SH-SY5Y (cell line): ENCODE data around the gene PYGB.

Experiments used
- GATA2 ChIP-seq: IDR thresholded peaks from 2 replicates; pipeline ENCODE4 v1.6.1; 2011; ENCODE audit warnings: mild to moderate bottlenecking, low read depth, low read length
- GATA3 ChIP-seq: IDR thresholded peaks from 2 replicates; pipeline ENCODE4 v1.6.1; 2011; ENCODE audit warnings: low read depth, mild to moderate bottlenecking, low read length, moderate library complexity

- no peak for TF ChIP-seq GATA2
- no peak for TF ChIP-seq GATA3
Observed at GRCh38 chr20:25308671-25309394, 60.9 kb downstream of the PYGB start.
